ENCODE measurements around the gene NR6A1.

NR6A1 gene

DNA sequence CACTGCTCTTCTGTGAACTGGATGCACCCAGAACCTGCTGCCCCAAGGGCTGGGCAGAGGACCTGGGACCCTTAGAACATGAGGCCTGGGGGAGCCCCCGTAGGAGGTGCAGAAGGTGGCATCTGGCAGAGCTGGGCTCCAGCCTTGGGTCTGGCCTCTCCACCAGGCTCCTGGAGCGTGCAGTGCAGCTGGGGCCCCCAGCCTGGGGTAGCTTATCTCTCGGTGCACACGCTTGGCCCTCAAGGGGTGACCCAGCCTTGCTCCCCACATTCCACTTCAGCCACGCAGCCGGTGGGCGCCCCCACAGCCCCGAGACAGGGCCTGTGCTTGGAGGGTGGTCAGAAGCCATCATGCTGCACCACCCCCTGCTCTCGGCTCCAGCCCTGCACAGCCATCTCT, 258.3 kb downstream of the NR6A1 start:
- ATAC-seq = no peak

DNA sequence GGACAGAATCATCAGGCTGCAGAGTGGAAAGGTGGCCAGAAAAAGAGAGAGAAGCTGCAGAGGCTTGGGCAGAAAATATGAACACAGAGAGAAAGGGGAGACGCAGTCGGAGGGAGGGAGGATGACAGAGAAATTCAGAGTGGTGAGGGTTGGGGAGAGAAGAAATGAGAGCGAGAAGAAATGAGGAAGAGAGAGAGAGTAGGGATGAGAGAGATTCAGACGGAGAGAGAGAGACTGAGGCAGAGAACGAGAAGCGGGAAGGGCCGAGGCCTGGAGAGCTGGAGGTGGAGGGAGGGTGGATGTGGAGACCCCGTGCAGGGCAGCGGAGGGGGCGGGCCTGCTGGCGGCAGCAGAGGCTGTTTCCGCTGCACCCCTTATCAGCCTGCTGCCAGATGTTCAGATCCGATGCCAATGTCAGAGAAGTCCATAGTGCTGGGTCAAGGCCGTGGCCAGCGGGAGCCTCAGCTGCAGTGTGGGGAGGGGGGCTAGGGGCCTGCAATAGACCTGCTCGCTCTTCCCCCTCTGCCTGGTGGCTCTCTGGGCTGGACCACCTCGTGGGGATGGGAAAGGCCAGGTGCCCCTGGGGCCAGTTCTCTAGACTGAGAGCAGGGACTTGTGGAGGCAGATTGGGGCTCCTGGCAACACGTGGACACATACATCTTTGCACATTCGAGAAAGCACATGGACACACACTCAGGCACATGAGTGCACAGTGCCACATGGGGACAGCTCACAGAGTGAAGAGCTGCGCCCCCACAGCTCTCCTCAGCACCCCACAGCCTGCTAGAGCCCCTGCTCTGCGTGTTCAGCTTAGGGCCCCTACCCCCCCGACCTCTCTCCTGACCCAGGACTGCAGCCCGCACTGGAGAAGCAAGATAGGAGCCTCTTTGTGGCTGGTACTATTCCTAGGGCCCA, 259.0 kb downstream of the NR6A1 start:
- ATAC-seq = no peak

DNA sequence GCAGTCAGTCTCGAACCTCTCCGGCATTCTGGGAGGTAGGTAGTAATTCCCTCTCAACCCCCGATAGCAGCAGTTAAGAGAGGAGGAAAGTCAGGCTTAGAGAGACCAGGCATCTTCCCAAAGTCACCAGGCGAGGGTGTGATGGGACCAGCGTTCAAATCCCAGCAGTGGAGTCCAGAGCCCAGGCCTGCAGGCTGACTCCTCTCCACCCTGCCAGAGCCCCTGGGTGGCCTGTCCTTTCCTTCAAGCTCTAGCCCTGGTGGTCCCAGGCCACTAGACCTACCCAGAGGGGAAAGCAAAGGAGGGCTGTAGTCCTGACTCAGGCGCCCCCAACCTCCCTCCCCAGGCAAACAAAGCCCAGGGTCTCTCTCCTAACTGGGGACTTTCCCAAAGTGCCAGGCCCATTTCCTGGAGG, 259.7 kb downstream of the NR6A1 start:
- ATAC-seq = no peak

DNA sequence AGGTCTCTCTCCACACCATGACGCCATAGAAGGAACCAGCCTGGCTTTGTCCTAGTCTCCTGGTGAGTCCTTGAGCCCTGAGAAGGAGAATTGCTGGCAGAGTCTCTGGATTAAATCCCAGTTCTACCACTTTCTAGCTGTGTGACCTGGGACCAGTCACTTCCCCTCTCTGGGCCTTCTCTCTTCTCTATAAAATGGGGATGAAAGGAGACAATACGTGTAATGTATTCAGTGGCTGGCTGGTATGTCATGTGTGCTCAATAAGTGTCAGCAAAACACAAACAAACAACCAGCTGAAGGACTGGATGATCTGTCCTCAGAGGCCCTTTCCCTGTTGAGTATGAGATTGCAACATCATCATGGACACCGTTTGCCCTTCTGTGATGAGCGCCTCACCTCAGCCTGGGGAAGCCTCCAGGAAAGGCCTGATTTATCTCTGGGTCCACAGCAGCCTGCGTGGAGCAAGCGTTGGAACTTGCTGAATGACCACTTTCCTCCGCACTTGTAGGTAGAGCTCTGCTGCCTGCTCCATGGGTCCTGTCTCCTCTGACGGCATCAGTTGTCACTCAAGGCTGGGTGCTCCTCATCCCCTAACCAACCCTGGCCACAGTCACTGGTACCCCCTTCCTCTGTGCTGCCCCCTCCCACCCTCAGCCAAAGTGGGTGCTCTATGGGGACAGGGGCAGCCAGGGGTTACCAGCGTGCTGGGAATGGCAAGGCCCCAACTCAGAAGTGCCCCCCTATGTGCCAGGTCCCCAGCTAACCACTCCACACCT, 260.3 kb downstream of the NR6A1 start:
- no peak for ATAC-seq

DNA sequence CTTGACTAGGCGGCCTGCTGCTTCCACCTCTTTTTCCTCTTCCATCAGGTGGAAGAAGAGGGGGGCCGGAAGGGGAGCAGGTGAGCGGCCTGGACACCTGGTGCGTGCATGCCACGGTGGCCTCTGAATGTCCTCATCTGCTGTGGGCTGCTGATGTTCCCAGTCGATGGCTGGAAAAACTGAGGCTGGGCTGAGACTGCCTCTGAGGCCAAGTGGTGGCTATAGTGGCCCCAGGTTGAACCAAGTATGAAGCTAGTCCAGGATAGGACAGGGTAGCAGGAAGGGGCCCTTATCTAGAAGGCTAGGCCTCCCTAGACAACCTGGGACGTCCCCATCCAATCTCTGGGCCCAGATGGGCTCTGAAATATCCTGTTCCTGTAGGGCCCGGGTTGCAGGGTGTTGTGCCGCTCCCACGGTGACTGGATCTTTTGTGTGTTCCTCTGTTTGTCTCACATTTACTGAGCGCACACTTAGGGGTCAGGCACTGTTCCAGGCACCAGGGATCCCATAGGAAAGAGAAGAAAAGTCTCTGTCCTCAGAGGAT, 263.2 kb downstream of the NR6A1 start:
- ATAC-seq = no peak

DNA sequence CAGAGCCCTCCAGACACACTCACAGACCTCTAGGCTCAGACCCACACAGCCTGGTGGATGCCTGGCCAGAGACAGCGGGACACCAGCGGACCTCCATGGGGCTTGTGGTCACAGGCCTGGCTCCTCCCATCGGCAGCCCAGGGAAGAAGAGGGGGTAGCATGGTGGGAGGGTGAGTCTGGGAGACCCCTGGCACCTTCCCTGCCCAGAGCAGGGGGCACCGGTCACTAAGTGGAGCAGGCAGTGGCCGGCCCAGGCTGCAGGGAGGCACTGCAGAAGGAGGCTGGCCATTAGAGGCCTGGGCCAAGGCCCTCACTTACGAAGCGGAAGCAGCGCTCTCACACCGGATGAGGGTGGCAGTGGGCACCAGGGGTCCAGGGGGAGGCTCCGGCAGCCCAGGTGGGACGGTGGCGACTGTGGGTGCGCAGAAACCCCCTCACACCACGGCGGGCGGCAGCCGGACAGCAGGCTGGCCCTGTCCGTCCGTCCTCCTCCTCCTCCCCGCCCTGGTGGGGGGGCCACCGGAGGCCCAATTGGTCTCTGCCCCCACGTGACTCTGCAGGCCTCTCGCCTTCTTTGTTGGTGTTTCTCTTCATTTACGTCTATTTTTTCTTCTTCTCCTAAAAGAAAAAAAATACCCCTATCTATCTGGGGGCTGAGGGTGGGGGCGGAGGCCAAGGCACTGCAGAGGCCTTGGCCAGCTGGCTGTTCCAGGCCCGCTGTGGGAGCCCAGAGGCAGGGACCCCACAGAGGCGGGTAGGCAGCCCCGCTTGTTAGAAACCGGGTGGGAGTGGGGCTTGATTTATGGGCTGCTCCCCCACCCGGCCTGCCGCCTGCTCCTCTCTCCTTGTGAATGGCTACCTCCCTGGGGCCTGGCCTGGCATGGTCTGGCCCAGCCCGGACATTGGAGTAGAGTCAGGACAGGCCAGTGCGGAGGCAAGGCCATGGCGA, 263.9 kb downstream of the NR6A1 start, which contains the start of gene NR5A1:
Gene NR5A1 (minus strand): TSS at position 469 of the 949 bp plus-strand sequence. CDS start 4,004 bp downstream, outside the sequence.
- no peak for ATAC-seq

DNA sequence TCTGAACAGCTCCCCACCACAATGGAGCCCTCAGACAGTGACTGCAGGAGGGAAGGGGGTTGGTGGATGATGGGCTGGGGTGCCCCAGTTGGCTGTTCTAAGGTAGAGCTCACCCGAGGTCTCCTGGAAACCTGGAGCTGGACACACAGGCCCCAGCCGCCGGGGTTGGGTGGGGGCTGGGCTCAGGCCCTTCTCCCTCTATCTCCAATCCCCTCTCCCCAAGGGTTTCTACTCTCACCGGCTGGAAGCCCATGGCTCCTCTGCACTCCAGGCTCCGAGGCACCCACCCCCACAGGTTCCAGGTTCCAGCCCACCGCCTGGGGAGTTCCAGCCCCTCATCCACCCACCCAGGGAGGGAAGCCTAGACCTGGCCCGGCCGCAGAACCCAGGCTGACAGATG, 264.7 kb downstream of the NR6A1 start:
- ATAC-seq = no peak

DNA sequence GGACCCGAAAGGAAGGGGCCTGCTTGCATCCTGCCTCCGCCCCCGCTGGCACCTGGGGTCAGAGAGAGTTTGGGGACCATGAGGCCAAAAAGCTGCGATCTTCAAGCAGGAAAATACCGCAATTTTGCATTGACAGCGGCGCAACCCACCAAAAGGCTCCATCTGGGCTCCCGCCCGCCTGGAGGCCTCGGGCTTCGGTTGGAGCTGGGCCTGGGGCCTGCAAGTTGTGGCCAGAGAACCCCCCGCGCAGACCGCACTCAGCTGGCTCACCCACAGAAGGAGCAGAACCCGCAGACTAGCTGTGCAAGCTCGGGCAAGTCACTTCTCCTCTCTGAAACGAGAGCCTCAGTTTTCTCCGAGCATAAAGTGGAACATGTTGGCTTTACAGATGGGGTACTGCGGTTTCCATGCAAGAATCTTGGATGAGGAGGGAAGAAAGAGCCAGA, 265.2 kb downstream of the NR6A1 start:
- no peak for ATAC-seq

DNA sequence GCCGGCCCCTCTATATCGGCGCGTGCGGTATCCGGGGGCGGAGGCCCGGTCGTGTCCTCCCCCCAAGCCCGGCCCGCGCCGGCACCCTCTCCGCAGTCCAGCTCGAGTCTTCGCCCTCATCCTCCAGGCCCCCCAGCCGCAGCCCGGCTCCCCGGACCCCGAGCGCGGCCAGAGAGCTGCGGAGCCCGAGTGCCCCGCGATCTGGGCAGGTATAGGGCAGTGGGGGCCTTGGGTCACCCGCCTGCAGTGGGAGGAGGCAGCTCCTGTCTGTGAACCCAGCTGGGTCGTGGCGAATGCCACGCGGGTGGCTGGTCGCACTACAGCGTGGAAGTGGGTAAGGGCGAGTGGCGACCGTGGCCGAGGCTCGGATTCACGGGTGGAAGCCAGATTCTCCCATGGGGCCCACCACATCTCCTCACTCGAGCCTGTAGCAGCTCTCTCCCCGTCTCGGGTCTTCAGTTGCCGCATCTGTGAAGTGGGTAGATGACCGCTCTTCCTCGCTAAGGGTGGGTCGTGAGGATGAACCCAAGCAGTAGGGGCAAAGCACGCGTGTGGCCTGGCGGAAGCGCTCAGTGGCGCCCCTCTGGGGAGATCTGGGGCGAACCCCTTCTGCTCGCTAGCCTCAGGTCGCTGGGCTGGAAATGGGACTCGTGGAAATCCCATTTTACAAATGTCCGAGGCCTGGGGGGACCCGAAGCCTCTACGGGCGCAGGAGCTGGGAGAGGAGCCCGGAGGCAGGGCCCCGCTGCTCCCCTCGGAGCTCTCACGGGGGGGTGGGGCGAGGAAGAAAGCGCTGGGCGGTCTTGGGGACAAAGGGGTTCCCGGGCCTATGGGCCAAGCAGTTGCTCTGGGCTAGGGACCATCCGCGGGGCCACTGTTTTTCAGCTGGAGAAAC, 265.9 kb downstream of the NR6A1 start:
- ATAC-seq = no peak

DNA sequence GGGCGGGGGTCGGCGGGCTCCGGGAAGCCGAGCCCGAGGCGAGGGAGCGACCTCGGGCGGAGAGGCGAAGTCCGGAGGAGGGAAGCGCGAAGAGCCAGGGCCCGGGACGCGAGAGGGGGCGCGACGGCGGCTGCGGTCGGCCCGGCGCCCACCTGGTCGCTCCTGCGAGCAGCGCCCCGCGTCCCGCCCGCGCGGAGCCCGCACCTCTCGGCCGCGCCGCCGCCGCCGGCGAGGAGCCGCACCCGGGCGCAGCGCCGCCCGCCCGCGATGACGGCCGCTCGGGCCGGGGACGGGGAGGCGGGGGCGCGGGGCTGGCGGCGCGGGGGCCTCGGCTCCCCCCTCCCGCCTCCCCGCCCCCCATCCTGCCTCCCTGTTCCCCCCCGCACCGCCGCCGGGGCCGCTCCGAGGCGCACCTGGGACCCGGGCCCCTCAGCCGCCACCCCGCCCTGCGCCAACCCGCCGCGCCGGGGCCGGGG, 266.5 kb downstream of the NR6A1 start:
- ATAC-seq = no peak

DNA sequence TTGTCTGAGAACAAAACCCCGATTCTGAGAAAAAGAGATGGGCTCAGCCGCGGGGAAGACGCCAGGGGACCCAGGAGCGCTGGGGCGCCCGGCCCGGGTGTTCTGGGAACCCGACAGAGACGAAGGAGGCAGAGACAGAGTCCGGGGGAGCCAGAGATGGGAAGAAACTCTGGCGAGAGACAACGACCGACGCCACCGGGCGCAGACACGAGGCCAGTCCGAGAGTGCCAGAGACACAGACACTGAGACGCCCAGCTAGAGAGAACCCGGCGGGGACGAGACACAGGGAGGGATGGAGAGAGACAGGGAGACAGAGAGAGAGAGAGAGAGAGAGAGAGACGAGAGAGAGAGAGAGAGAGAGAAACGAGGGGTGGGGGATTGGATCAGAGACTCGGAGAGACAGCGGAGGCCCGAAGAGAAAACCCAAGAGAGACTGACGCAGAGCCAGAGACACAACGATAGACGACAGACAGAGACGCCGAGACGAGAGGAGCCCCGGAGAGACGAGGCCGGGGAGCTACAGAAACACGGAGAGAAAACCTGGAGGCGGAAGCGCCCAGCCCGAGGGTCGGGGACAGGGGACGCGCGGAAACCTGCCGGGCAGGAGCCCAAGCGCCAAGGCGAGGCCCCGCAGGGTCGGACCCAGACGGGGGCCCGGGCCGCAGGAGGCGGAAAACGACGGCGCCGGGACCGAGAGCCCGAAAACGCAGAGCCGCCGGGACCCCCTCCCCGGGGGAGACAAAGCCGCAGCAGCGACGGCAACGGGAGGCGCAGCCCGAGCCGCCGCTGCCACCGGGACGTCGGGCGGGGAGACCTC, 267.2 kb downstream of the NR6A1 start:
- no peak for ATAC-seq

DNA sequence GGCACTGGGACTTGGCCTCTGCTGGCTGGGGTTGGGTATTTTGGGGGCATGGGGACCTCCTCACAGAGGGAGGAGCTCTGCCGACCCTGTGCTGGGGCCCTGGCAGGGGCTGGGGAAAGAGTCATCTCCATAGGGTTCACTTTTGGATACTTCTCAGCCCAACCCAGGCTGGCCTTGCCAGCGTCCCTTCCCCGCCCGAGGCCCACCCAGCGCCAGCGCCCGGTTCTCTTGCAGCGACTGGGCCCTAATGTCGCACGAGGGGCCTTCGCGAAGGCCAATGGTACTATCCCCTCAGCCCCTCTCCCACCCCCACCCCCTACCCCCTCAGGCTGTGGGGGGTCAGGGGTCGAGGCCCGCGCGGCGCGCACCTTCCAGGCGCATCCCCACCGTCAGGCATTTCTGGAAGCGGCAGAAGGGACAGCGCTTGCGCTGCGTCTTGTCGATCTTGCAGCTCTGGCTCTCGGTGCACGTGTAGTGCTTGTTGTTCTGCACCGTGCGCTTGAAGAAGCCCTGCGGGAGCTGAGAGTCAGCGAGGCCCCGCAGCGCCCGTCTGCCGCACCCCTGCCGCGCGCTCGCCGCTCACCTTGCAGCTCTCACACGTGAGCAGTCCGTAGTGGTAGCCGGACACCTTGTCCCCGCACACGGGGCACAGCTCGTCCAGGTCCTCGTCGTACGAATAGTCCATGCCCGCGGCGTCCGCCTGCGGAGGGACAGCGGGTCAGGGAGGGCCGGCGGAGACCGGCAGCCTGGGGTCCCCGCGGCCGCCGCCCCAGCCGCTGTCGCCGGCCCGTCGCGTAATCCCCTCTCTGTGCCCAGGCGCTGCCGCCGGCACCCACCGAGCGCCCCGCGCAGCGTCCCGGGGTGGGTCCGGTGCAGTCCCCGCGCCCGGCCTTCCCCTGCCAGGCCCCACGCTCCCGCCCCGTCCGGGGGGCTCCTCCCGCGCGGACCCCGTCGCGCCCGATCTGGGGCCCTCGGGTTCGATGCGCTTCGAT, 268.1 kb downstream of the NR6A1 start:
- ATAC-seq = no peak

DNA sequence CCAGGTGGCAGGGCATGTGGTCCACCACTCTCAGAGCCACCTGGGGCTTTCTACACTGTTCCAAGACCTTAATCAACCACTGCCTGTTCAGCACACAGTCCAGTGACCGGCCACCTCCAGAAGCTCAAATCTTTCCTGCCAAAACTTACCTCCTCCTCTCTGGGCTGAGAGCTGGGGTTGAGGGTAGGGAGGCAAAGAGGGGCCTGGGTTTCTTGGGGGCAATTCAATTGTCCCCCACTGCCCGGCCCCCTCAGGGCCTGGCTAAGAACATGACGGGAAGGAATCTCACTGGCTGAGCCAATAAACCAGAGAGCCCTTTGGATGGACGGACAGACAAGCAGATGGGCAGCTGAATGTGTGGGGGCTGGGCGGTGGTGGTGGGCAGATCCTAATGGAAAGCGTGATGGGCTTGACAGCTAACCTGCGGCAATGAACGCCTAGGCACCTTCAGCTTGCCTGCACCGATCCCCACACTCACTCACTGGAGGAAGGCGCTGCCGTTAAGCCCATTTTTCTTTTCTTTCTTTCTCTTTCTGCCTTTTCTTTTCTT, 269.3 kb downstream of the NR6A1 start:
- no peak for ATAC-seq

DNA sequence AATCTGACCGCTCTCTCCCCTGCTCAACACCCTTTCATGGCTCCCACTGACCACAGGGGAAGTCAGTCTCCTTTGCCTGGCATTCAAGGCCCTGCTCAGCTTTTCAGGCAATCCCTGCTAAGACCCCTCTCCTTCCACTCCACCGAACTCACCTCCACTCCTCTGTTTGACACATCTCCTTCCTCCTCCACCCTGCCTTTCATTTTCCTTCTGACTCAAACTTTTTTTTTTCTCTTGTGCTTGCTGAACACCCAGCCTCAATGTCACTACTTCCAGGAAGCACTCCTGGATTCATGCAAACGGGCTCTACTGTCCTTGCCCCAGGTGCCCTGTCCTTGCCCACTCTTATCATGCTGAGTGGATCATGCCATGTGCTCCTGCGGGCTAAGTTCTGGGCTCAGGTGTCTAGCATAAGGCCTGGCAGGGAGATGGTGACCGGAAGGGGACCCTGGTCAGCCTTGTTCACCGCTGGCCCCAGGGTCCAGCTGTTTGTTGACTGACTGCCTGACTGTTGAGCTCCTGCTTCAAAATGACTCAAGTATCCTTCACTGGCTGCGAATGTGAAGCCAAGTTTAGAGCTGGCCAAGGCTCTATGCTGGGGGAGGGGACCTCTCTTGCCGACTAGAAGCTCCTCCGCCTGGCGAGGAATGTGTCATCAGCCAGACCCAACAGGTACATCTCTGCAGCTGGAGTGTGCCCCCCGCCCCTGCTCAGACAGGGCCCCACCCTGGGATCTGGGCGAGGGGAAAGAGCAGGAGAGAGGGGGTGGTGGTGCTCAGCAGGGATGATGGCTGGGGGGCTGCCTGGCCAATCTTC, 270.1 kb downstream of the NR6A1 start:
- ATAC-seq = no peak

DNA sequence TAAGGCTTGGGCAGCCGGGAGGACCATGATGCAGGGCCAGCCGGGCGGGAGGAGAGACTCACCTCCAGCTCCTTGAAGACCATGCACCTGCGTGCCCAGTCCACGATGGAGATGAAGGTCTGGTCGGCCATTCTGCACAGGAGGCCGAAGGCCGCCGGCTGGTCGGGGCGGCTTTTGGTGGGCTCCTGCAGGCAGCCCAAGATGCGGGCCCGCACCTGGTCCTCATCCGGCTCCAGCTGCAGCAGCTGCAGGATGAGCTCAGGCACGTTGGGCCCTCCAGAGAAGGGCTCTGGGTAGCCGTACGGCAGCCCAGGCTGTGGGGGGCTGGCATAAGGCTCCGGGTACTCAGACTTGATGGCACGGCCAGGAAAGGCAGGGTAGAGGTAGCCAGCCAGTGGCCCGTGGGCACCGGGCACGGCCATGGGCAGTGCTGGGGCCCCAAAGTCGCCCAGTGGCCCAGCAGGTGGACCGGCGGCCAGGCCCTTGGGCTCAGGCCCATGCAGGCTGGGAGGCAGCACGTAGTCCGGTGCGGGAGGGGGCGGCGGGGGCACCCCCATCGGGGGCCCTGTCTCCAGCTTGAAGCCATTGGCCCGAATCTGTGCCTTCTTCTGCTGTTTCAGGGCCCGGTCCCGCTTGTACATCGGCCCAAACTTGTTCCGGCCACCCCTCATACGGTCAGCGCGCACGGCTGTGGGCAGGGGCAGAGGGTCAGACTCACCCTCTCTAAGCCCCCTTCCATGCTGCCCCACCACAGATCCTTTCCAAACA, 270.9 kb downstream of the NR6A1 start:
- no peak for ATAC-seq

DNA sequence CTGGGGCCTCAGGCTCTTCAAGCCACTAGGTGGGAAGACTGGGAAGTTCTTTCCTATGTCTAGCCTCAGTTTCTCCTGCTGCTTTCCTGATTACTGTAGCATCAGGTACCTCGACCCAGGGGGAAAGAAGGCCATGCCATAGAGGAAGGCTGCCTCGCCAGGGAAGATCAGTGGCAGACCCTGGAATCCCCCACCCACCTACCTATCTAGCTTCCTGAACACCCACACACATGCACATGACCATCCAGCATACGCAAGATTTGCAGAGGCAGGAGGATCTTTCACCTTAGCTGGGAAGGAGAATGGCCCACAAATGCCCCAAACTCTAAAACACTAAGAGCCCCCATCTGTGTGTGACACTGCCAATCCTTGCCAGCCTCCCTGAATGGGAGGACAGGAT, 271.9 kb downstream of the NR6A1 start:
- ATAC-seq = no peak

Measured in activated CD4-positive, CD25-positive, alpha-beta regulatory T cell treated with anti-CD3 and anti-CD28 coated beads, Interleukin-2, amount 50 U/mL, for 24 hours (primary cell).